MM.1S (cell line): ENCODE measurements around the gene EVI5.

ENCODE experiments used
- DNase-seq: peaks from one replicate; pipeline ENCODE4 v3.0.0-alpha.2; 2015
- H2AFZ ChIP-seq: fragments of 300-600 bp; sonication (generic); 2 replicates; pipeline ENCODE4 v1.6.0; 2016; ENCODE audit warnings: antibody characterized with exemption, low read length
- H3F3A ChIP-seq: fragments of 300-600 bp; sonication (generic); 2 replicates; pipeline ENCODE4 v1.6.1; 2016; ENCODE audit warnings: mild to moderate bottlenecking, antibody characterized with exemption, low read length, moderate library complexity, mixed read lengths; ENCODE audit not compliant: insufficient read depth
- H3K27ac ChIP-seq: fragments of 300-600 bp; sonication (generic); 2 replicates; pipeline ENCODE4 v1.5.1; 2016; ENCODE audit warnings: mild to moderate bottlenecking, low read length
- H3K27me3 ChIP-seq: fragments of 300-600 bp; sonication (generic); replicated peaks from 2 replicates; pipeline ENCODE4 v1.6.0; 2016; ENCODE audit warnings: low read length; ENCODE audit not compliant: insufficient read depth
- H3K36me3 ChIP-seq: fragments of 300-600 bp; sonication (generic); replicated peaks from 2 replicates; pipeline ENCODE4 v1.6.1; 2016; ENCODE audit warnings: mild to moderate bottlenecking, low read length, mixed read lengths; ENCODE audit not compliant: insufficient read depth
- H3K4me1 ChIP-seq: fragments of 300-600 bp; sonication (generic); 2 replicates; pipeline ENCODE4 v1.6.1; 2016; ENCODE audit warnings: low read length, mixed read lengths
- H3K4me2 ChIP-seq: fragments of 300-600 bp; sonication (generic); 2 replicates; pipeline ENCODE4 v1.6.0; 2016; ENCODE audit warnings: low read depth, low read length
- H3K4me3 ChIP-seq: fragments of 300-600 bp; sonication (generic); 2 replicates; pipeline ENCODE4 v1.5.1; 2016; ENCODE audit warnings: low read length, mixed read lengths
- H3K79me2 ChIP-seq: fragments of 300-600 bp; sonication (generic); 2 replicates; pipeline ENCODE4 v1.6.1; 2016; ENCODE audit warnings: mixed run types, low read length, mixed read lengths
- H3K9ac ChIP-seq: fragments of 300-600 bp; sonication (generic); 2 replicates; pipeline ENCODE4 v1.6.1; 2016; ENCODE audit warnings: low read length, mixed read lengths
- H3K9me2 ChIP-seq: fragments of 300-600 bp; sonication (generic); replicated peaks from 2 replicates; pipeline ENCODE4 v1.6.1; 2016; ENCODE audit warnings: mild to moderate bottlenecking, low read length, mixed read lengths; ENCODE audit not compliant: insufficient read depth
- H3K9me3 ChIP-seq: fragments of 300-600 bp; sonication (generic); replicated peaks from 2 replicates; pipeline ENCODE4 v1.6.1; 2016; ENCODE audit warnings: mild to moderate bottlenecking, low read length, mixed read lengths; ENCODE audit not compliant: insufficient read depth
- H4K20me1 ChIP-seq: fragments of 300-600 bp; sonication (generic); 2 replicates; pipeline ENCODE4 v1.6.1; 2016; ENCODE audit warnings: mild to moderate bottlenecking, low read length, moderate library complexity, mixed read lengths; ENCODE audit not compliant: insufficient read depth
- EZH2 ChIP-seq: fragments of 300-600 bp; sonication (generic); optimal IDR thresholded peaks from 2 replicates; pipeline ENCODE3; 2017; ENCODE audit warnings: low read depth, mild to moderate bottlenecking, antibody characterized with exemption, low read length, mixed read lengths
- EZH2phosphoT487 ChIP-seq: fragments of 300-600 bp; sonication (generic); IDR thresholded peaks from 2 replicates; pipeline ENCODE4 v1.6.1; 2018; ENCODE audit warnings: antibody characterized with exemption, low read length
- TF ChIP-seq, protein P1 (sequence below): fragments of 300-600 bp; sonication (generic); IDR thresholded peaks from 2 replicates; pipeline ENCODE4 v1.5.1; 2016; ENCODE audit warnings: antibody characterized with exemption, low read length, mixed read lengths

EVI5 gene

GRCh38 chr1:92764116-92764515 is 20.8 kb downstream of the EVI5 start:
- Histone ChIP-seq H4K20me1 (no peaks in the 10 kb centered on the region), H3K27ac (no peak overlapping the region), H3K4me2 (no peak overlapping the region), H2AFZ (no peak overlapping the region), H3K79me2 (no peaks in the 10 kb centered on the region), H3K9me2 (no peaks in the 10 kb centered on the region), H3F3A (no peaks in the 10 kb centered on the region), H3K9ac (no peak overlapping the region), H3K36me3 (no peaks in the 10 kb centered on the region), H3K4me3 (no peak overlapping the region), H3K9me3 (no peaks in the 10 kb centered on the region), H3K4me1 (no peaks in the 10 kb centered on the region), H3K27me3 (no peaks in the 10 kb centered on the region)
- TF ChIP-seq EZH2phosphoT487 (no peak), EZH2 (no peak)
- TF ChIP-seq, protein P1, sequence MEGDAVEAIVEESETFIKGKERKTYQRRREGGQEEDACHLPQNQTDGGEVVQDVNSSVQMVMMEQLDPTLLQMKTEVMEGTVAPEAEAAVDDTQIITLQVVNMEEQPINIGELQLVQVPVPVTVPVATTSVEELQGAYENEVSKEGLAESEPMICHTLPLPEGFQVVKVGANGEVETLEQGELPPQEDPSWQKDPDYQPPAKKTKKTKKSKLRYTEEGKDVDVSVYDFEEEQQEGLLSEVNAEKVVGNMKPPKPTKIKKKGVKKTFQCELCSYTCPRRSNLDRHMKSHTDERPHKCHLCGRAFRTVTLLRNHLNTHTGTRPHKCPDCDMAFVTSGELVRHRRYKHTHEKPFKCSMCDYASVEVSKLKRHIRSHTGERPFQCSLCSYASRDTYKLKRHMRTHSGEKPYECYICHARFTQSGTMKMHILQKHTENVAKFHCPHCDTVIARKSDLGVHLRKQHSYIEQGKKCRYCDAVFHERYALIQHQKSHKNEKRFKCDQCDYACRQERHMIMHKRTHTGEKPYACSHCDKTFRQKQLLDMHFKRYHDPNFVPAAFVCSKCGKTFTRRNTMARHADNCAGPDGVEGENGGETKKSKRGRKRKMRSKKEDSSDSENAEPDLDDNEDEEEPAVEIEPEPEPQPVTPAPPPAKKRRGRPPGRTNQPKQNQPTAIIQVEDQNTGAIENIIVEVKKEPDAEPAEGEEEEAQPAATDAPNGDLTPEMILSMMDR = no peak
- no peak for DNase-seq

GRCh38 chr1:92762355-92762754 is 22.6 kb downstream of the EVI5 start:
- Histone ChIP-seq H2AFZ (no peak overlapping the region), H3K4me2 (no peak overlapping the region), H3K4me1 (no peaks in the 10 kb centered on the region), H3F3A (no peaks in the 10 kb centered on the region), H3K9me3 (no peaks in the 10 kb centered on the region), H3K4me3 (no peak overlapping the region), H3K79me2 (no peaks in the 10 kb centered on the region), H4K20me1 (no peaks in the 10 kb centered on the region), H3K9me2 (no peaks in the 10 kb centered on the region), H3K36me3 (no peaks in the 10 kb centered on the region), H3K27me3 (no peaks in the 10 kb centered on the region), H3K9ac (no peak overlapping the region), H3K27ac (no peak overlapping the region)
- DNase-seq = no peak
- no peak for TF ChIP-seq EZH2phosphoT487
- TF ChIP-seq, protein P1 = no peak
- no peak for TF ChIP-seq EZH2

DNA sequence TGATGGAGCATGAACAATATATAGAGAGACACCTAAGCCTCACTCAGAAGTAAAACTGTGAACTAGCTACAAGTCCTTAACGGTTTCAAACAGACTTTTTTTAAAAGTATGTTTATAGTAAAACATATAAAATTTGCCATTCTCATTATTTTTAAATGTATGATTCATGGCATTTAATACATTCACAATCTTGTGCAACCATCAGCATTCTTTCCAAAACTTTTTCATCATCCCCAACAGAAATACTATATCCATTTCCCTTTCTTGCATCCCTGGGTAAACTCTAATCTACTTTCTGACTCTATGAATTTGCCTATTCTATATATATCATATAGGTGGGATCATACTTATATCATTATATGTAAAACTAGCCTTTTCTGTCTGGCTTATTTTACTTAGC is 25.5 kb downstream of the EVI5 start:
- Histone ChIP-seq H3K79me2 (no peaks in the 10 kb centered on the region; the same call in 1 of the 2 replicates), H3K27me3 (no peaks in the 10 kb centered on the region), H3K9ac (no peak overlapping the region), H3K9me2 (no peaks in the 10 kb centered on the region), H3K4me2 (no peak overlapping the region), H4K20me1 (no peaks in the 10 kb centered on the region), H3F3A (no peaks in the 10 kb centered on the region), H3K36me3 (no peaks in the 10 kb centered on the region), H2AFZ (no peak overlapping the region), H3K4me3 (no peak overlapping the region), H3K9me3 (no peaks in the 10 kb centered on the region), H3K27ac (no peak overlapping the region), H3K4me1 (no peaks in the 10 kb centered on the region)
- DNase-seq = no peak
- TF ChIP-seq, protein P1 = no peak
- TF ChIP-seq EZH2phosphoT487 = no peak
- TF ChIP-seq EZH2 = no peak
